ENCODE data around the gene CDH16.
"Not testable (repeated sequence)": the region's sequence is repeated elsewhere in the genome, so short reads cannot be mapped to it uniquely, and the experiment has no call there.

Gene CDH16

DNA sequence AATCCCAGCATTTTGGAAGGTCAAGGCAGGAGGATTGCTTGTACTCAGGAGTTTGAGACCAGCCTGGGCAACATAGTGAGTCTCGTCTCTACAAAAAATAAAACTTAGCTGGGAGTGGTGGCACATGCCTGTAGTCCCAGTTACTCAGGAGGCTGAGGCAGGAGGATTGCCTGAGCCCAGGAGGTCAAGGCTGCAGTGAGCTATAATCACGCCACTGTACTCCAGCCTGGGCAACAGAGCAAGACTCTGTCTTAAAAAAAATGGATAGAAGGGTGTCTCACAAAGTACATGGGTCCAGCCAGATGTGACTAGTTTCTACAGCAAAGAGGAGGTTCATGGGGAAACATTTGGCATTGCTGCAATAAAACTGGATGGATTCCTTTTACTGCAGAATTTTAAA lies 47.3 kb downstream of the CDH16 start:
- DNase-seq = not testable (repeated sequence)

GRCh38 chr16:66869424-66869823 lies 49.3 kb downstream of the CDH16 start:
- DNase-seq = no peak

GRCh38 chr16:66863707-66864106 lies 55.0 kb downstream of the CDH16 start:
- no peak for DNase-seq

DNA sequence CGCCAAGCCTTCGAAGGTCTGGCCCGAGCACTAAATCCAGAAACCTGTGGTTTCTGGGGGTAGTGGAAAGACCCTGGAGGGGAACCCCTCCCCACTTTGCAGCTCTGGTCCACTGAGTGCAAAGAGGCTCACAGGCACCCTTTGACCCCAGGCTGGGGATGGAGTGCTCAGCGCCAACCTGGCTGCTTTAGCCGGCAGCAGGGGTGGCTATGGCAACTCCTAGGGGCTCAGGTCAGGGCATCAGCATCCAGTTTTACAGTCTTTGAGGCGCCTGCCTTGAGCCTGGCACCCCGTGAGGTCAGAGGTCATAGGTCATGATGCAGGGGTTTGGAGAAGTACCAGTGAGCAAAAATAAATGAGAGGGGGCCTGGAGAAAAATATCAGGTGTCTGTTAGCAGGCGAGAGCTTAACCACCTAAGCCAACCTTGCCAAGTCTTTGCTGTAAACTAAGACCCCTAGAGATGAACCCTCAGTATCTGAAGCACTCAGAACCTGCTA lies 56.6 kb downstream of the CDH16 start:
- no peak for DNase-seq

- no peak for DNase-seq
Measured at GRCh38 chr16:66859397-66860068, 59.2 kb downstream of the CDH16 start.

- DNase-seq = no peak
Measured at GRCh38 chr16:66858740-66859396, 59.8 kb downstream of the CDH16 start.

All from activated naive CD4-positive, alpha-beta T cell treated with anti-CD3 and anti-CD28 coated beads, Interleukin-2, amount 50 U/mL, for 16 hours (primary cell).